NCI-H69 (cell line): ENCODE measurements around the gene C1QTNF2.
A peak's percentile ranks its signal among the peaks of the same experiment; 100 is the strongest.

Experiments used
- DNase-seq: peaks from one replicate; lab custom pipeline; 2025; lab: John Stamatoyannopoulos, UW

Gene C1QTNF2

GRCh38 chr5:160375166-160375565 is 4.7 kb upstream of the C1QTNF2 start:
- DNase-seq = no peak

GRCh38 chr5:160371294-160371693 is 868 bp upstream of the C1QTNF2 start:
- no peak for DNase-seq

GRCh38 chr5:160370713-160371034 is 248 bp upstream of the C1QTNF2 start:
- DNase-seq = no peak

GRCh38 chr5:160367885-160368284 is 2.5 kb downstream of the C1QTNF2 start:
- no peak for DNase-seq

GRCh38 chr5:160367261-160367660 is 3.2 kb downstream of the C1QTNF2 start:
- no peak for DNase-seq

- no peak for DNase-seq
Measured at GRCh38 chr5:160366230-160366629, 4.2 kb downstream of the C1QTNF2 start.

GRCh38 chr5:160363660-160364395 is 6.6 kb downstream of the C1QTNF2 start:
- DNase-seq = no peak

GRCh38 chr5:160363211-160363610 is 7.2 kb downstream of the C1QTNF2 start:
- DNase-seq = no peak

- no peak for DNase-seq
Measured at GRCh38 chr5:160361624-160362228, 8.7 kb downstream of the C1QTNF2 start.

- no peak for DNase-seq
Measured at GRCh38 chr5:160360310-160360709, 10.1 kb downstream of the C1QTNF2 start.

- DNase-seq = peak; percentile 42
Measured at GRCh38 chr5:160359816-160360215, 10.6 kb downstream of the C1QTNF2 start.

GRCh38 chr5:160359242-160359641 is 11.2 kb downstream of the C1QTNF2 start:
- no peak for DNase-seq

- no peak for DNase-seq
Measured at GRCh38 chr5:160357861-160358411, 12.5 kb downstream of the C1QTNF2 start.

- DNase-seq = no peak
Measured at GRCh38 chr5:160357394-160357793, 13.0 kb downstream of the C1QTNF2 start.

- DNase-seq = no peak
Measured at GRCh38 chr5:160356550-160357347, 13.7 kb downstream of the C1QTNF2 start.

- no peak for DNase-seq
Measured at GRCh38 chr5:160354666-160355065, 15.8 kb downstream of the C1QTNF2 start.

GRCh38 chr5:160353379-160353778 is 17.0 kb downstream of the C1QTNF2 start:
- no peak for DNase-seq

- no peak for DNase-seq
Measured at GRCh38 chr5:160352308-160352707, 18.1 kb downstream of the C1QTNF2 start.

- no peak for DNase-seq
Measured at GRCh38 chr5:160349935-160350303, 20.5 kb downstream of the C1QTNF2 start.

- DNase-seq = no peak
Measured at GRCh38 chr5:160349249-160349934, 21.0 kb downstream of the C1QTNF2 start.

GRCh38 chr5:160348080-160348479 is 22.3 kb downstream of the C1QTNF2 start:
- DNase-seq = no peak

- no peak for DNase-seq
Measured at GRCh38 chr5:160347448-160347847, 23.0 kb downstream of the C1QTNF2 start.
